Stomach smooth muscle (tissue), 2 donors: ENCODE results near the gene F10.

Experiments used
- H3K27ac ChIP-seq: one replicate; pipeline ENCODE4 v1.7.0; 2013; ENCODE audit warnings: mild to moderate bottlenecking, low read length, inconsistent platforms
- H3K27me3 ChIP-seq, 2 donors: one replicate each; pipeline ENCODE4 v1.7.0; 2013; ENCODE audit warnings: low read length in 2 of 2; ENCODE audit not compliant: insufficient read depth in 2 of 2, control insufficient read depth in 1 of 2
- H3K36me3 ChIP-seq, 2 donors: one replicate each; pipeline ENCODE4 v1.7.0; 2013; ENCODE audit warnings: low read length in 2 of 2; ENCODE audit not compliant: control insufficient read depth in 2 of 2, insufficient read depth in 2 of 2
- H3K4me1 ChIP-seq: one replicate; pipeline ENCODE4 v1.7.0; 2013; ENCODE audit warnings: low read length; ENCODE audit not compliant: control insufficient read depth, insufficient read depth
- H3K4me3 ChIP-seq, 2 donors: one replicate each; pipeline ENCODE4 v1.7.0; 2013; ENCODE audit warnings: low read length in 2 of 2
- H3K9ac ChIP-seq, 2 donors: one replicate each; pipeline ENCODE4 v1.7.0; 2013; ENCODE audit warnings: low read length in 2 of 2, mild to moderate bottlenecking in 1 of 2
- H3K9me3 ChIP-seq, 2 donors: one replicate each; pipeline ENCODE4 v1.7.0; 2013; ENCODE audit warnings: low read length in 2 of 2; ENCODE audit not compliant: control insufficient read depth in 2 of 2
- donor health status: healthy.
- donor health status: Pancreatic carcinoma.

The F10 gene

DNA sequence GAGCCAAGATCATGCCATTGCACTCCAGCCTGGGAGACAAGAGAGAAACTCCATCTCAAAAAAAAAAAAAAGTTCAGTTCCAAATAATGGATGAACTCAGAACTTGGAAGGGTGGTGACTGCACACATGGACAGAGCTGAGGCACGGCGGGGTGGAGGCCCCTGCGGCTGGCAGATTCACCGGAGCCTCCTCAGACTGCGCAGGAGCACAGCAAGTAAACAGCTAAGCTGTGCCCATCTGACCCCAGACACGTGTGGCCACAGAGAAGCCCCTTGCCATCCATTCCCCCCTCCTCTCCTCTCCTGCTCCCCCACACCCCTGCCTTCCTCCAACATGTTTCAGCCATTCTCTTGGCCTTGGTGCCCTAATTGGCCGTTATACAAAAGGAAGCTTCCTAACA, 20.3 kb downstream of the F10 start:
- Histone ChIP-seq H3K36me3 (no peaks in the 10 kb centered on the region), H3K4me1 (no peaks in the 10 kb centered on the region), H3K27me3 (no peaks in the 10 kb centered on the region), H3K27ac (no peak overlapping the region), H3K9me3 (no peaks in the 10 kb centered on the region), H3K4me3 (no peak overlapping the region), H3K9ac (no peak overlapping the region)

DNA sequence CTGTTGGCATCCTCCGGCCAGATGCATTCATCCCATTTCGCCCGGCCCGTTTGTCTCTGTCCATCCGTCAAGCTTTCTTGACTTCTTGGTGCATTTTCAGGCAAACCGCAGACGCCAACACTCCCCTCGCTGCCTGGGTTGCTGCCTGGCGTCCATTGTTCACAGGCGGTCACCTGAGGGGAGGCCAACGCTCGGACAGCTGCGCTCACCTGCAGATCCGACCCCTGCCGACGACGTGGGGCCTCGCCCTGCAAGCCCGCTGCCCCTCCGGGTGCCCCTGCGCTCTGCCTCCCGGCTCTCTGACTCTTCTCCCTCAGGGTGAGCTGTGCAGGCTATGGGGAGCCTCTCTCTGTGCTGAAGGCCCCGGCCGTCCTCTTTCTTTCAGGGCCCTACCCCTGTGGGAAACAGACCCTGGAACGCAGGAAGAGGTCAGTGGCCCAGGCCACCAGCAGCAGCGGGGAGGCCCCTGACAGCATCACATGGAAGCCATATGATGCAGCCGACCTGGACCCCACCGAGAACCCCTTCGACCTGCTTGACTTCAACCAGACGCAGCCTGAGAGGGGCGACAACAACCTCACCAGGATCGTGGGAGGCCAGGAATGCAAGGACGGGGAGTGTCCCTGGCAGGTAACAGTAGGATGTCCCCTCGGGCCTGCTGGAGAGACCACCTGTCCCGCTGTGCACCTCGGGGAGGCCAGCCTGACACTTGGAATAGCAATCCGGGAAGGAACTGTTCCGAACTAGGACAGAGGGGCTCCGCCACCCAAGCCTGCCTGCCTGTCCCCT, 21.1 kb downstream of the F10 start:
- Histone ChIP-seq H3K4me3 (no peak overlapping the region), H3K4me1 (no peaks in the 10 kb centered on the region), H3K9me3 (no peaks in the 10 kb centered on the region), H3K36me3 (no peaks in the 10 kb centered on the region), H3K9ac (no peak overlapping the region), H3K27me3 (no peaks in the 10 kb centered on the region), H3K27ac (no peak overlapping the region)

DNA sequence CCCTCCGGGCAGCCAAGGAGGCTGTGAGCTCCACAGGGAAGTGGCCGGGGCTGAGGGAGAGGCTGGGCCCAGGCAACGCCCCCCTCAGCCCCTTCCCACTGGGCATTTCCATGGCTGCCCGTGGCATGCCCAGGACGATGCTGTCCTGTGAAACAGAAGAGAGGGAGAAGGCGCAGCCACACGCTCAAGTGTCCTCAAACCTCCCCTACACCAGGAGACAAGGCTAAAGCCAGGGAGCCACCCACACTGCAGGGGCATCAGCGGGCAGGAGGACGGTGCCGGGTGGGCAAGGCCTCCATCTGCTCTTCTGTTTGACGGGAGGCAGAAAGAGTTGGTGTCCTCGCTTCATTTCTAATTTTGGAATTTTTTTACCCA, 21.6 kb downstream of the F10 start:
- no peaks in the 10 kb centered on the region for H3K9me3 ChIP-seq
- no peak overlapping the region for H3K27ac ChIP-seq
- H3K4me1 ChIP-seq = no peaks in the 10 kb centered on the region
- H3K36me3 ChIP-seq = no peaks in the 10 kb centered on the region
- no peak overlapping the region for H3K4me3 ChIP-seq
- no peaks in the 10 kb centered on the region for H3K27me3 ChIP-seq
- no peak overlapping the region for H3K9ac ChIP-seq

DNA sequence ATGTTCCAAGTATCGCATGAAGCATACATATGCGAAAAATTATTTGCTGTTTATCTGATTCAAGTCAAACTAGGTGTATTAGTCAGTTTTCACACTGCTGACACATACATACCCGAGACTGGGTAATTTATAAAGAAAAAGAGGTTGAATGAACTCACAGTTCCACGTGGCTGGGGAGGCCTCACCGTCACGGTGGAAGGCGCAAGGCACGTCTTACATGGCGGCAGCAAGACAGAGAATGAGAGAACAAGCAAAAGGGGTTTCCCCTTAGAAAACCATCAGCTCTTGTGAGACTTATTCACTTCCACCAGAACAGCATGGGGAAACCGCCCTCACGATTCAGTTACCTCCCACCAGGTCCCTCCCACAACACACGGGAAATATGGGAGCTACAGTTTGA, 22.9 kb downstream of the F10 start:
- H3K36me3 ChIP-seq = no peaks in the 10 kb centered on the region

DNA sequence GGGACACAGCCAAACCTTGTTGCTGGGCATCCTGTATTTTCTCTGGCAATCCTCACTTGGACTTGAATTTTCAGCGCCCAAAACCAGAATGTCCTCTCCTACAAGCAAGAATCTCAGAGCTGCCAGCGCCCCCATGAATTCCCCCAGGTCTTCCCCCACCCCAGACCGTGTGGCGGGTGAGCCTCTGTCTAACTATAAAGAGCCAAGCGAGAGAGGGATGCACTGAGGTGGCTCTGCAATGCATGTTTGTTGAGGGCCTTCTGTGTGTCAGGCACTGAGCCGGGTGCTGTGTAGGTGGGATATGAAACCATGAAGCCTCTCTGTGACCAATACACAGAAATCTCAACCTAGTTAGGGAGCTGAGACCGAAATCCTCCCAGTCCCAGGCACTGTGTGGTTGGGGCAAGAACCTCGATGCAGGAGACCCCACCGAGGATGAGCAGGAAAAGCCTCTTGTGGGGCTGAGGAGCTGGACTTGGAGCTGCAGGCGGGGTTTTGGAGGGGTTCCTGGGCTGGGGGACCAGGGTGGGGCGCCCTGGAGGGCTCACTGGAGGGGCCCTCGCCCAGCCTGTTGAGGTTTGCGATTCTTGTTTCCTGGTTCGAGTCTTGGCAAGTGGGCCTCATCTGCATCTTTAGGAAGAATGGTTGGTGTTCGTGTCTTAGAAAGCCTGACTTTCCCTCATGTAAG, 23.5 kb downstream of the F10 start:
- Histone ChIP-seq H3K27me3 (no peaks in the 10 kb centered on the region), H3K9me3 (no peaks in the 10 kb centered on the region), H3K36me3 (no peaks in the 10 kb centered on the region), H3K27ac (no peak overlapping the region), H3K9ac (no peak overlapping the region), H3K4me1 (no peaks in the 10 kb centered on the region), H3K4me3 (no peak overlapping the region)

More for the DNA sequence above, 22.9 kb downstream of the F10 start:
- Histone ChIP-seq H3K9ac (no peak overlapping the region), H3K4me1 (no peaks in the 10 kb centered on the region), H3K27ac (no peak overlapping the region), H3K9me3 (no peaks in the 10 kb centered on the region), H3K27me3 (no peaks in the 10 kb centered on the region), H3K4me3 (no peak overlapping the region)

DNA sequence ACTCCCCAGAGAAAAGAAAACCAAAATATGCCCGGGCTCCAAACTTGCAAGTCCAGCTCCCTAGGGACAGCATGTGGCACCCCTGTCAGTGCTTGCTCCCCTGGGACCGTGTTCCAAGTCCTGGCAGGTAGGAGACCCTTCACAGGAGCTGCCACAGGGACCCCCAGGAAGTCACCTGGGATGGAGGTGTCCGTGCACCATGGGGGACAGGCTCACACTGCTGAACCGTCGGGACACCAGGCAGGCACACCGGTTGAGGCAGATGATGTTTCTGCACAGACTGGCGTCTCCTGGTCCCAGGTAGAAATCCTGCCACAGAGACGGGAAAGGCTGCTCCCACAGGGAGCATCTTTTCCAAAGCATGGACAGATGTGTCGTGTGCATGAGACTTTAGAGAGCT, 24.2 kb downstream of the F10 start:
- H3K27me3 ChIP-seq = no peaks in the 10 kb centered on the region
- no peak overlapping the region for H3K27ac ChIP-seq
- no peaks in the 10 kb centered on the region for H3K9me3 ChIP-seq
- H3K4me3 ChIP-seq = no peak overlapping the region
- H3K4me1 ChIP-seq = no peaks in the 10 kb centered on the region
- no peak overlapping the region for H3K9ac ChIP-seq
- no peaks in the 10 kb centered on the region for H3K36me3 ChIP-seq

DNA sequence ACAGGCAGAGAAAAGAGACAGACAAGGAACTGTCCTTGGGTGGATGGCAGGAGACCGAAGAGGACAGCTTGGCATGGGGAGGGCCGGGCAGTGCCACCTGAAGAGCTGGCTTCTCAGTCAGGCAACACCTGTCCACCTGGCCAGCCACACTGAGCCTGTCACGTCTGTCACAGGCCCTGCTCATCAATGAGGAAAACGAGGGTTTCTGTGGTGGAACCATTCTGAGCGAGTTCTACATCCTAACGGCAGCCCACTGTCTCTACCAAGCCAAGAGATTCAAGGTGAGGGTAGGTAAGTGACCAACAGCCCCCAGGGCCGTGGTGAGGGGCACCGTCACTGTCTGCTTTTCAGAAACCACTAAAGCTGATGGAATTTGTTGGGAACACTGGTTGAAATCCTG, 24.6 kb downstream of the F10 start:
- Histone ChIP-seq H3K4me3 (no peak overlapping the region), H3K4me1 (peaks cover under 1% of the 10 kb centered on the region), H3K27ac (no peak overlapping the region), H3K9ac (no peak overlapping the region), H3K36me3 (no peaks in the 10 kb centered on the region), H3K9me3 (no peaks in the 10 kb centered on the region), H3K27me3 (no peaks in the 10 kb centered on the region)

DNA sequence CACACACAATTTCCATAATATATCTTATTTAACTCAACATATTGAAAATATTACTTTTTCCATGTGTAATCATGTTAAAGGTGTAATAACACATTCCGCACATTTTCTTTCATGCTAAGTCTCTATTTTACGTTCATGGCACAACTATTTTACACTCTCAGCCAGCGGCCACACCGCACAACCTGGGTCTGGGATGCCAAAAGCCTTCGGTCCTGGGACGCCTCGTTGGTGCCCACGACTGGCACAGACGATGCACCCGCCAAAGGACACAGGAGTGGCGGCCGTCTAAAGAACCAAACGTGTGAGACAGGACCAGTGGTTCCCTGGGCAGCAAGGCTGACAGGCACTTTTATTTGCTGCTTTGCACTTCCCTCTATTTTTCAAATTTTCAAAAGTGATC, 25.8 kb downstream of the F10 start:
- H3K9ac ChIP-seq = no peak overlapping the region
- H3K27me3 ChIP-seq = no peaks in the 10 kb centered on the region
- no peaks in the 10 kb centered on the region for H3K9me3 ChIP-seq
- no peak overlapping the region for H3K27ac ChIP-seq
- H3K4me1 ChIP-seq = peaks cover 11% of the 10 kb centered on the region
- H3K36me3 ChIP-seq = no peaks in the 10 kb centered on the region
- no peak overlapping the region for H3K4me3 ChIP-seq

DNA sequence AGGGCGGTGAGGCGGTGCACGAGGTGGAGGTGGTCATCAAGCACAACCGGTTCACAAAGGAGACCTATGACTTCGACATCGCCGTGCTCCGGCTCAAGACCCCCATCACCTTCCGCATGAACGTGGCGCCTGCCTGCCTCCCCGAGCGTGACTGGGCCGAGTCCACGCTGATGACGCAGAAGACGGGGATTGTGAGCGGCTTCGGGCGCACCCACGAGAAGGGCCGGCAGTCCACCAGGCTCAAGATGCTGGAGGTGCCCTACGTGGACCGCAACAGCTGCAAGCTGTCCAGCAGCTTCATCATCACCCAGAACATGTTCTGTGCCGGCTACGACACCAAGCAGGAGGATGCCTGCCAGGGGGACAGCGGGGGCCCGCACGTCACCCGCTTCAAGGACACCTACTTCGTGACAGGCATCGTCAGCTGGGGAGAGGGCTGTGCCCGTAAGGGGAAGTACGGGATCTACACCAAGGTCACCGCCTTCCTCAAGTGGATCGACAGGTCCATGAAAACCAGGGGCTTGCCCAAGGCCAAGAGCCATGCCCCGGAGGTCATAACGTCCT, 26.4 kb downstream of the F10 start:
- no peaks in the 10 kb centered on the region for H3K9me3 ChIP-seq
- peaks cover 13% of the 10 kb centered on the region for H3K4me1 ChIP-seq
- no peaks in the 10 kb centered on the region for H3K36me3 ChIP-seq
- H3K27me3 ChIP-seq = no peaks in the 10 kb centered on the region
- no peak overlapping the region for H3K4me3 ChIP-seq
- no peak overlapping the region for H3K9ac ChIP-seq
- no peak overlapping the region for H3K27ac ChIP-seq

DNA sequence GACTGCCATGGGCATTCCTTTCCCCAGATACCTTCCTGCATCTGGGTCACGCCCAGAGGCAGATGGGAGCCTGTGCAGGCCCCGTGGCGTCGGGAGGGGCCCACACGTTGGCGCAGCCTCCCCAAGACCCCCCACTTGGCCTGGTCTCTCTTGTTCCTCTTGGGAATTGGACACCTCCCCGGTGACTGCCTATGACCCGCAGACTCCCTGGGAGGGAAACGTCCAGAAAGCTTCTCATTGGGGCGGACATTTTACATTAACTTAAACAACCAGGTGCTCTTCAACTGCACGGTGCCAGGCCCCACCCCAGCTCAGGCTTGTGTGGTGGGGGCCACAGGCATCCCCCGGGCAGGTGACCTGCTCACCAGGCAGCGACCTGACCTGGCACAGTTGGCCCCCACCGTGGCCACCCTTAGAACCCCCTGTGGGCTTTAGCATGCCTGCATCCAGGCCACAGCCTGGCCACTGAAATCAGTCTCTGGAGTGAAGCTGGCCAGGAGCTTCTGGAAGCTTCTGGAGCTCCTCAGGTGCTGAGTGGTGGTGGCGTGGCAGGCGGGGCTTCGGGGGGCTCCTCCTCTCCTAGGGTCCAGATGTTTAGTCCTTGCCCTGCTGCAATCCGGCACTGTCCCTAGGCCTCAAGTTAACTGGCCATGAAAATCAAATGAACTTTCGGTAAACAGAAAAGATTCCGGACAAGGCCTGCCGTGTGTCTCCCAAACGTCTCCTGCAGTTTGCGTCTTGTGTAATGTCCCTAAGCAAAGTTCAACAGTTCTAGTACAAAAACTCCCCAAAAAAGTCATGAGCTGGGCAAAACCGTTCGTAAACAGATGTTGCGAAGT, 27.3 kb downstream of the F10 start:
- peaks cover 17% of the 10 kb centered on the region for H3K4me1 ChIP-seq
- H3K4me3 ChIP-seq = no peak overlapping the region
- H3K27ac ChIP-seq = no peak overlapping the region
- H3K9ac ChIP-seq = no peak overlapping the region
- no peaks in the 10 kb centered on the region for H3K9me3 ChIP-seq
- H3K27me3 ChIP-seq = no peaks in the 10 kb centered on the region
- no peaks in the 10 kb centered on the region for H3K36me3 ChIP-seq
